HG02870 (cell line): ENCODE measurements around the gene TCP11.

Experiments
- ATAC-seq: cut with Tn5 transposase; IDR thresholded peaks from one replicate; pipeline ENCODE4 v1.9.1; 2021; ENCODE audit warnings: mild to moderate bottlenecking, moderate library complexity; ENCODE audit not compliant: unreplicated experiment

Gene TCP11

DNA sequence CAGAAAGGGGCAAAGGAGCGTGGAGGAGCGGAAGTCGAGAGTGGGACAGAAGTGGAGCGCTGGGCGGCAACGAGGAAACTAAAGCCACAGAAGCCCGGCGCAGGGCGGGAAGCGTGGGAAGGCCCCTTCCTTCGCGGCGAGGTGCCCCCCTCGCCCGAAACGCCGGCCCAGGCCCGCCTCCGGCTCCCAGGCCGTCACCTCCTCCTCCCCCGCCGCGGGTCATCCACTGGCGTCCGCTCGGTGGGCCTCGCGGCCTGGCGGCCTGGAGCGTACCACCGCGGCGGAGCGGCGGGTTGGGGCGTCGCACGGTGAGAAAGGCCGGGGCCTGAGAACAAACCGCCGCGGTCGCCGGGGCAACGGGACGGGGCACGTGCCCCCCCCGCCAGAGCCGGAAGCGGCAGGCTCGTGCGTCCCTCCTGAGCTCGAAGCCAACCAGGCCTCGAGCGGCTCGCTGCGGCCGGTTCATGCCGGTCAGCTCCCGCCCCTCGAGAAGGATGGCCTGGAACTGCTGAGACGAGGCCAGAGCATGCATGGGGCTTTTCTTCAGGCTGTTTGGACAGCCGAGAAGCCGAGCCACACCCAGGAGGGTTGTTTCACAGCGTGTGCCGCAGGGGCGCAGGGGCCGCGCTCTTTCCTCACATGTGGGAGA, at the start of gene TCP11:
TSS of gene TCP11 (minus strand) at position 333 of the 649 bp plus-strand sequence. CDS start 469 bp downstream, outside the sequence.
- no peak for ATAC-seq

DNA sequence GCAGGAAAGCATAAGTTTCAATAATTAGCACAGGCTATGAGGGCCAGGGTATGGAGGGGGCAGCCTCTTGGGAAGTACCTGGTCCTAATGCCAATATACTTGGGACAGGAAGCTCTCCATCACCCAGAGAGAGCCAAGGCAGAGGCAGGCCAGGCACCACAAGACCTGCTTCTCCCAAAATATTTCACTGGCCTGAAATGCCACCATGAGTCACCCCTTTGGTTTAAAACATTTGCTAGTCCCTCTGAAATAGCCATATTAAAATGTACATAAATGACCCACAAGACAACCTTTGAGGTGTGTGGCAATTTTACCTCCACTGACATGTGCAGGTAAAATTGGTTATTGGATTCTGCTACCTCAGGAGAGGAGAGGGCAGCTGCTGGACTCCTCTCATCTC, 49.2 kb upstream of the TCP11 start:
- ATAC-seq = no peak

DNA sequence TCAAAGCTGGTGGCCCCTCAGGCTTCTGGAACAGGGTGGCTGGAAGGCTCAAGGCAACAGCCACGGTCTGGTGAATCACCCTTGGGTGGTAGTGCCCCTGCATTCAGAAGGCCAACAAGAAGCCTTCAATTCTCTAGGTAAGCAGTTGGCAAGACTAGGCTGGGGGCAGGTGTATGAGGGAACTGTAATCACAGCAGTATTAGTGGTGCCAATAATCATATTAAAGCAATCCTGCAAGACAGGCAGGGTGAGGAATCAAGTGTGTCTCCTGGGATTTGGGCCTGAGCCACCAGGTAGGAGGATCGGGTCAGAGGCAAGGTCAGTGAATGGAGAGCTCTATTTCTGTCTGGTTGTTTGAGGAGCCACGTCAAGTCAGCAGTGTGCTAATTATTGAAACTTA, 47.7 kb upstream of the TCP11 start:
- no peak for ATAC-seq

DNA sequence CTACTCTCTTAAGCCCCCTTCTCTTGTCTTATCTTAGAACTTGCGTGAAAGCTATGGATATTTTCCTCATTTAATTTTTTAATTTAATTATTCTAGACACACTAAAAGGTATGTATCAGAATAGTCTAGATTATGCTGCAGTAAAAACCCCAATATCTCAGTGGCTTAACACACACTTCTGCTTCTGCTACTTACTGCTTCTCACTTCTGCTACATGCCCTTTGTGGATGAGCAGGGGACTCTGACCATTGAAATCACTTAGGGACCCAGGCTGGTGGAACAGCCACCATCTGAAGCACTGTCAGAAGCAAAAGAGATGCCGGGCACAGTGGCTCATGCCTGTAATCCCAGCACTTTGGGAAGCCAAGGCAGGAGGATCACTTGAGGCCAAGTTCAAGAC, 45.4 kb upstream of the TCP11 start:
- ATAC-seq = no peak

DNA sequence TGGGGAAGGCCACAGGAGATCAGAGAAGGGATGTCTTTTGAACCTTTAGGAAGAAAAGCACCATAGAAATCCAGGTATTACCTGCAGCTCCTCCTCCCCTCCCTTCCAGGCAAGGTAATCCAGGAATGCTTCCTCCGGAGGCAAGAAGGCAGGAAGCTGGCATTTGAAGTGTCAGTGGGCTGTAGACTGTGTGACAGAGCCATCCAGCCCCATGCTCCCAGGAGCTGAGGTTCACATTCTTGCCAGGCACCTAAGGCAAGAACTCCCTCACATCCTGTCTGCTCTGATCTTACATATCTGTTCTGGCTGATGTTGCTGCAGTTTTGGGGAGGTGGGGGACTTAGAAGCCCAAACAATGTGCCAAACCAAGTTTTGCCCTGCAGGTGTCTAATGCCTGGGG, 44.8 kb upstream of the TCP11 start:
- no peak for ATAC-seq

- no peak for ATAC-seq
These were observed 44.2 kb upstream of the TCP11 start for GRCh38 chr6:35185302-35185681.

DNA sequence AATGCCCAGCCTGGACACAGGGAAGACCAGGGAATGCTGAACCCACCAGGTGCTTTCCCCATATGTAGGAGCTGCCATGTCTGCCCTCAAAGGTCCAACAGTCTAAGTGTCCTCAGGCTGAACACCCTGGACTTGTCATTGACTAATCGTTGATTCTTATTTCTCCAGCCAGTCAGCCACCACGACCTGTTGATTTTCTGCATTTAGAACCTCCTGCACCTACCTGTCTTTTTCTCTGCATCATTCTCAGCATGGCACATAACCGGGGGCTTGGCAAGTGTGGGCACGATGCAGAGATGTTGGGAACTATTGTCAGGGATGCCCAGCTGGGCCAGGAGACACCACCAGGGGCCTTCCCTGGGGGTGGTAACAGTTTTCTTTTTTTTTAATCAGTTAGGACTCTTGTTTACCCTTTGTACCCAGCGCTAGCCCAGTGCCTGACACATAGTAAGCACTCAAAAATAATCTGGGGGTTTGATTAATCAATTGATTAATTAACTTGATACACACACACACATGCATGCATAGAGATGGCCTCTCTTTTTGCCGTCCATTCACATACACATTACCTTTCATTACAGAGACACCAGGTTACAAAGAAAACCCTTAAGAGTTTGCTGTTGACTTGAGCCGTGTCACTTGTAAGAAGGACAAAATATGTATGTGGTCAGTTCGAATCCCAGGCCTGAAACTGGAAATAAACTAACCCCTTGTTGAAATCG, 43.6 kb upstream of the TCP11 start:
- ATAC-seq = no peak

DNA sequence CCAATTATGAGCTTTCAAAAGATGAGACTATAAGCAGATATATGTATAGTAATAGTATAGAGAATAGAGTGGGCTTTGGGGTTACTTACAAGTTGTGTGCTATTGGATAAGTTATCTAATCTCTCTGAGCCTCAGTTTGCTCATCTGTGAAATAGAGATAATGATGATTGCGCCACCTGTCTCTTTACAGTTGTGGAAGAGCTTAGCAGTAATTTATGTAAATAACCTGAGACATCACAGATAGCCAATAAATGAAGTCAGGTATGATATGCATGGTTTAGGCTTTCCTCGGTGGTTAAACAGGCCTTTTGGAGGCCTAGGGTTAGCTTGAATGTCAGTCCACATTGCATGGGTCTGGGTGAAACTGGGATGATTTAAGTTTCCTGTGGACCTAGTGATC, 42.8 kb upstream of the TCP11 start:
- no peak for ATAC-seq

GRCh38 chr6:35183281-35183680, 42.1 kb upstream of the TCP11 start:
- no peak for ATAC-seq

GRCh38 chr6:35181933-35182612, 40.9 kb upstream of the TCP11 start:
- no peak for ATAC-seq

DNA sequence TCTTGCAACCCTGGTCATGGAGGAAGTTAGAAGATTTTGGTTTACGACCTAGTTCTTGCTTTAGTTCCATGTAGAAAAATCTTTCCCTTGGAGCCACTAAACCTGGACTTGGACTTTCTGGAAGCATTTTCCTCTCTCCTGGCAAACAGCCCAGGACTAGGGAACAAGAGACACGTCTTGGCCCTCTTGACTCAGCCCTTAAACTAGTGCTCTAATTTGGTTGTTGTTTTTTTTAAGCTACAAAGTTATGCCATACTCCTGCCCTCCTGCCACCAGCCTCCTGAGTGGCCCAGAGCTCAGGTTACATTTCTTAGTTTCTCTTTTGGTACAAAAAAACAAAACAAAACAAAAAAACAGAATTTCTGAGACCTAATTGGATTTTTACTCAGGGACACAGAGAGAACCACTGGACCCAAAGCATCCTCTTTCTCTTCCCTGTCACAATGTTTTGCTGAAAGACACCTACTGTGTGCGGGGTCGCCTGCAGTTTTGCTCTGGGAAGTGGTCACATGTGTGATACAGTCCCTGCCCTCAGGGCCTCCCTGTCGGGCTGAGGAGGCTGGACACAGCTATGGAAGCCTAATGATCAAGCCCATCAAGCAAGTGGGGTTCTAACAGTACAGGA, 40.3 kb upstream of the TCP11 start:
- no peak for ATAC-seq

- no peak for ATAC-seq
These were observed 38.9 kb upstream of the TCP11 start for GRCh38 chr6:35179901-35180535.

DNA sequence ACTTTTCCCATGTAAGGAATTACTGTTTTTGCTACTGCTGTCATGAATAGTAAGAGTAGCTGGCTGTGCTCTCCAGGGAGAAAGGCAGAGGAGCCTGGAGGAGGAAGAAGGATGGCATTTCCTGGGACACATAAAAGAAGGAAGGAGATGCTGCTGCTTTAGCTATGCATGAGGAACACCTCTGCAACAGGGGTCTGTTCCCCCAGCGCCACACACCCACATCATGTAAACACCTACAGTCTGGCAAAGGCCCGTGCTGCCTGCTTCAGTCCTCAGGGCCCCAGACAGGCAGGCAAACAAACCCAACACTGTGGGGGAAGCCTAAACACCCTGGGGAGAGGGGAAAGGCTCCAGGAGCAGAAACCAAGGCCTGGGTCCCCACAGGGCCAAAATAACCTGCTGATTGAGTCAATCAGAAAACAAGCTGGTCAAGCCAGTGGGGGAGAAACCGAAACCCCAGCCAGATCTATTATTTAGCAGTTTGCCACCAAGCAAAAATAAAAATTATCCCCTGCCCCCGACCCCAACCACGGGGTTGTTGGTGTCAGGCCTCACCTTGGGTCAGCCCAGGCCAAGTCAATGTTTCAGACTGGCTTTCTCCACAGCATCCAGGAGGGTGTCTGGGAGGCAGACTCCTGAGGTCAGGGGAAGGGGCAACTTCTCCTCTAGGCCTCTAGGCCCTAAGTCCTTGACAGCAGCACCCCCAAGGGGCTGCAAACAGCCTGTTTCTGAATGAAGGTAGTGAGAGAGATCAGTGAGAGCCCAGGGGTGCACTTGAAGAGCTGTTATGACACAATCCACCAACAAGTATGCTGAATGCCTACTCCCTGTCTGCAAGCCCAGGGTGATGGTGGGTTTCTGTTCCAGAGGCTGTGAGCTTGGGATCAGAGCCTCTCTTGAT, 38.0 kb upstream of the TCP11 start:
- ATAC-seq = no peak

GRCh38 chr6:35178012-35178411, 36.9 kb upstream of the TCP11 start:
- no peak for ATAC-seq

DNA sequence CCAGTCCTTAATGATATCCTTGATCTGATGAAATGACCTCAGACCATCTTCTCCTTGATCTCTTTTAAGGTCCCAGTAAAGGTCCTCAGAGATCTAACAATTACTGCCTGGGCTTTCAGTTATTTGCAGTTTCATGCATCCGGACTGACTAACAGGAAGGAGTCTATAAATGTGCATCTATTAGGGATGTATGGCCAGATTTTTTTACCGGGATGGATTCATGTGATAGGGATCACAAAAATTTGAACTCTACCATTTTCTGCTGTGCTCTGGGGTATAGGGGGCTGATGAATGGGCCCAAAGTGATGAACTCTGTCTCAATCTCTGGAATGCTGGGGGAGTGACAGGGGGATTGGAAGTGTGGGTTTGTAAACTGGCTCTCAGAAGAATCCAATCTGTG, 36.5 kb upstream of the TCP11 start:
- no peak for ATAC-seq

DNA sequence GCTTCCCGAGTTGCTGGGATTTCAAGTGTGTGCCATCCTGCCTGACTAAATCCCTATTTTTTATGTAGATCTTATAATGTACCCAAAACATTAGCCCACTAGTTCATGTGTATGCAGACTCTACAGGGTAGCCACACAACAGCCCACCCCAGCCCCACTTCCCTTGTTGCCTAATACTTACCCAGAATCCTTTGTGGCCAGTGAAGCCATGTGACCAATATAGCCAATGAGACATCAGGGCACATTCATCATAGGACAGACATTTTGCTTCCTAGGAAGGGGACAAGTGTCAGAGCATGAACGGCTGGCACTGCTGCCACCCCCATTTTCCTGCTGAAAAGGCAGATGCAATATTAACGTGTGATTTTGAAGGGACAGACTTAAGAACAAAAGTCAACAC, 36.0 kb upstream of the TCP11 start:
- no peak for ATAC-seq

GRCh38 chr6:35176301-35177024, 35.3 kb upstream of the TCP11 start:
- ATAC-seq = no peak

GRCh38 chr6:35174501-35174900, 33.4 kb upstream of the TCP11 start:
- ATAC-seq = no peak

DNA sequence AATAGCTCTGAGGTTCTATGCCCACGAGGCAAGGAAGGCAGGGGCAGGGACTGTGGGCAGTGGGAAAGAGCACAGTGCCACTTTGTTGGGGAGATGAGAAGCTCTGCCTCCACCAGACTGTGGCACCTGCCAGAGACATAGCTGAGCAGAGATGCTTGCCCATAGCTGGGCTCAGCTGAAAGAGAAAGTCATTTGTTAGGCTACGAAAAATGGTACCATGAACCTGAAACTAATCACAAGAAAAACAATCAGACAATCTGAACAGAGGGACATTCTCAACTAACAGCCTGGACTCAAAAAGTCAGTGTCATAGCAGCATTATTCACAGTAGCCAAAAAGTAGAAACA, 32.9 kb upstream of the TCP11 start:
- no peak for ATAC-seq
